NCI-H446 (cell line): ENCODE measurements around the gene SEM1.
"Not testable (repeated sequence)": the region's sequence is repeated elsewhere in the genome, so short reads cannot be mapped to it uniquely, and the experiment has no call there.

Source experiments
- DNase-seq, 2 experiments: peaks; one replicate each; lab custom pipeline; 2025; lab: John Stamatoyannopoulos, UW

Gene SEM1

DNA sequence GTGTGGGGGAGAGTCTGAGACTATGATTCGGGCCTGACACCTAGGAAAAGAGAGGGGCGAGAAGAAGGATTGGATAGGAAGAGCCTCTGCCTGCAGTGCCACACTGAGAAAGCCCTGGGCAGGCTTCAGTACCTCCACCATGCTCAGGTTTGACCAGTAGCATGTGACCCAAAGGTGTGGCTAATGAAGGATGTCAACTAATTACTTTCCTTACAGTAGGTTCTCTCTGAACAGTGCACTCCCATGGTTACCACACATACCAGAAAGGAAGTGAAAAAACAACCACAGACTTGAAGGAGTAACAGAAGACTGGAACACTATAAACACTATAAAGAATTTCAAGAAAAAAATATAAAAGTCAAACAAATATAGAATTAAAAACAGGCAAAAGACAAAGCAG is 46.2 kb downstream of the SEM1 start:
- no peak for DNase-seq

DNA sequence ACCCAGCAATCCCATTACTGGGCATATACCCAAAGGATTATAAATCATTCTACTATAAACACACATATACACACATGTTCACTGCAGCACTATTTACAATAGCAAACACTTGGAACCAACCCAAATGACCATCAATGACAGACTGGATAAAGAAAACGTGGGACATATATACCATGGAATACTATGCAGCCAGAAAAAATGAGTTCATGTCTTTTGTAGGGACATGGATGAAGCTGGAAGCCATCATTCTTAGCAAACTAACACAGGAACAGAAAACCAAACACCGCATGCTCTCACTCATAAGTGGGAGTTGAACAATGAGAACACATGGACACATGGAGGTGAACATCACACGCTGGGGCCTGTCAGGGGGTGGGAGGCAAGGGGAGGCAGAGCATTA is 47.5 kb downstream of the SEM1 start:
- DNase-seq, result not testable (repeated sequence)

DNA sequence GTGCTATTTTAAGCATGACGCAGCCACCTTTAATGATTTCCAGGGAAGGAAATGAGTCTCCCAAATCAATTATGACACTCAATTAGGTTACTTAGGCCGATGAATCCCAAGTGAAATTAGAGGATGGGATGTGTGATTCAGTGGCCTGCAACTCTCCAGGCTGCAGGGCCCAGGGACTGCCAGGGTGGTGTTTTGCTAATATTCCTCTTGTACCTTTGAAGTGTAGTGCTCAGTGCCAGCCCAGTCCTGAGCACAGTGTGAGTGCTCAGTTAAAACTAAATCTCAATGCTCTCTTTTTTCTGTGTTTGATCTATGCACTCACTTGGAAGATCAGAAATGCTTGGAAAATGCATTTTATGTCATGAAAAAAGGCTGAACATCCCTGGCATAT is 51.6 kb downstream of the SEM1 start:
- no peak for DNase-seq

DNA sequence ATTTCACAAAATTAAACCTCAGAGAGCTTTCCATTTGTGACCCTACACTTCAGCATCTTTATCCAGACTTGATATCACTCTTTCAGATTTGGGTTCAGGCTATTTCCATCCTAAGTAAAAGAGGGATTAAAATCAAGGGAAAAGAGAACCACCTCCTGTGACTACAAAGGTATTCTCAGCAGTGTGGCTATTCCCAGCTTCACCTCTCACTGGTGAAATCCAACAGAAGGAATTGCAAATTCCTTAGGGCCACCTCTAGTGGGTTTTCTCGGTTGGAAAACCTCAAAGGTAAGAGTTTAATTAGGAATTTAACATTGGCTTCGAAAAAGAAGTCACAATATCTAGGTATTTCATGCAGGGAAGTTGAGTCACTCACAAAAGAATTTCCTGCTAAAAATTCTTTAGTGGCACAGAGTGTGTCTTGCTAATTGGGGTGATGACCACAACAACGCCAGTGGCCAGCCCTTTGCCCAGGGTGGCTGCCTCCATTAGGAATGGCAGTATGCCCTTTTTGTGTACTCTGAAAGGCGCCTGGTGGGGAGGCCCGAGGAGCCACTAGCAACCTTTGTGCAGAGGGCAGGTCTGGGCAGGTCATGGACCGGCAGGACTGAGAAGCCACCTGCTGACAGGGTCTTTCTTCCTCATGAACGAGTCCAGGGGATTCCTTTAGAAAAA is 52.2 kb downstream of the SEM1 start:
- no peak for DNase-seq

DNA sequence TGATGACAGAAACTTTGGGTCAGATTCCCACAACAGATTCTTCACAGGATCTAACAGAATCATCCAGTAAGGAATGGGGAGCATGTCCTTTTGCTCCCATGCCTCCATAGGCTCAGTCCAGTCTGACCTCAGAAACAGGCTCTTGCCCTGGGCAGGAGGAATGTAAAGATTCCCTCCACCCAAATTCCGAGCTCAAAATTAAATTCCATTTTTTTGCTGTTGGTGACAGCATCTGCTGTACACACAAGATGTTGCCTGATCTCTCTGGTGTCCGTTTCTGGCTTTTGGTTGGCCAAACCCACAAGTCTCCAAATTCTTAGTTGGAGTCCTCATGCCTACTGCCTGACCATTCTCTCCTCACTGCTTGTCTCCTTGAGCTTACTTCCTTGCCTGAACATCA is 53.7 kb downstream of the SEM1 start:
- no peak for DNase-seq

DNA sequence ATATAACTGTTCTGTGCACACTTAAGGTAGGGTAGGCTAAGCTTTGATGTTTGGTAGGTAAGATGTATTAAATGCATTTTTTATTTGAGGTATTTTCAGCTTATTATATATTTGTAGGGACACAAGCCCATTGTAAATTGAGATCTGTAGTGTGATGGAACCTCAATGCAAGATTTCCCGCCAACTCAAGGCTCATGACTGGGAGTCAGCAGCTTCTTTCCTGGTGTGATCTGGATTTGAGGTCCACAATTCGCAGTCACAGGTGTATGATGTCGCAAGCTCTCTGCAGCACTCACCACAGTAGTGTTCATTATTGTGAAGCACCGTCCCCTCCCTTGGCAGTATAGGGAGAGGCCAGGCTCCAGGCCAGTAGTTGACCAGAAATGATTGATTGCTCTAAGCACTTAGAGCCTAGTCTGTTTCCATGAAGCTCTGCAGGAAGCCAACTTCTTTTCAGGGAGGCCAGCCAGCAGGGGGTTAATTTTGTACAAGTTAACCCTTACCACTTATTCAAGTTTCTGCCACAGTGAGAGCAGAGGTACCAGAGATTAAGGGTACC is 54.9 kb downstream of the SEM1 start:
- DNase-seq, result peak in 1 of 2 experiments; percentile 22

DNA sequence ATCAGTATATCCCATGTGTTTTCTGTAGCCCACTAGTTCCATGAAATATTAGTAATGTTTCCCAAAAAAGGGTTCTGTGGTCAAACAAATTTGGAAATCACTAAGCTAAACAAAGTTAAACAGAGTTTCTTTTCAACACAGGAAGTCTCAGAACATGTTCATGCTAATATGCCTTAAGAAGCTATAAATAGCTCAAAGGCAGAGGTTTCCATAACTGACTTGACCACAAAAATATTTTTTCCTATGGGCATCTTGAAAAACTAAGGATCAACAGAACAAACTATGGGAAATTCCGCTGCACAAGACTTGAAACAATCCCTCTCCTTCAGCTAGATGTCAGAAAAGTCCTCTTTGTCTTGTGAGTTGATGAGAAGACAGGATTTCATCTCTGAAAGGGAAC is 59.7 kb downstream of the SEM1 start:
- no peak for DNase-seq

DNA sequence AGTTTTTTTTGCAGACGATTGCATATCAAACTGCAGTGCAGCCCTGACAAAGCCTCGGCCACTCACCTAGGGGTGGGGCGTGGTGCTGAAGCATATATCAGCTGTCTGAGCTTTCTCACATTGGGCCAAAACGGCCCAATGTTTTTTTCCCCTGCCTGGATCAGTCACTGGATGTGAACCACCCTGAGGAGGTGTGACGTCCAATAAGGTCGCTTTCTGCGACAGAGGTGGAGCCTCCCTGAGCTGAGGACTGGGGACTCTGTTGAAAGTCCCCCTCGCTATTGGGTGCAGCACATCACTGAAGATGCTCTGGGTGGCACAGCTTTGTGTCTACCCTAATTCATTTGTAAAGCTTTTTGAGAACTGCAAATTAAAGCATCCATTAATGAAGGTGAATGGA is 60.9 kb downstream of the SEM1 start:
- no peak for DNase-seq

DNA sequence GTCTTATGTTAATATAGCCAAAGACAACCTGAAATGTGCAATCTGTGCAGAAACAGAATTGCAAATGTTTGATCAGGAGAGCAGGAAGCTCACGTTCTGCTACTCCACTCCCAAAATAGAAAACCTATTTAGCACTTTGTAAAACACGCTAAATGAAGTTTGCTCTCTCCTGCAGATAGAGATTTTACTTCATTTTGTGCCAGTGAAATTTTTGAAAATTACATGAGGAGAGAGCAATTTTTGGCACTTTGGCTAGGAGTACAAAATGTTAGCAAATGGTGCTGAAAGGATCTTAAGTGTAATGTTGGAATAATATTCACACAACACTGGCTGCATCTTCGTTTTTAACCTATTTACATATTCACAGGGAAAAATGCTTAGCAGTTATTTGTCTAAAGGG is 61.9 kb downstream of the SEM1 start:
- no peak for DNase-seq

DNA sequence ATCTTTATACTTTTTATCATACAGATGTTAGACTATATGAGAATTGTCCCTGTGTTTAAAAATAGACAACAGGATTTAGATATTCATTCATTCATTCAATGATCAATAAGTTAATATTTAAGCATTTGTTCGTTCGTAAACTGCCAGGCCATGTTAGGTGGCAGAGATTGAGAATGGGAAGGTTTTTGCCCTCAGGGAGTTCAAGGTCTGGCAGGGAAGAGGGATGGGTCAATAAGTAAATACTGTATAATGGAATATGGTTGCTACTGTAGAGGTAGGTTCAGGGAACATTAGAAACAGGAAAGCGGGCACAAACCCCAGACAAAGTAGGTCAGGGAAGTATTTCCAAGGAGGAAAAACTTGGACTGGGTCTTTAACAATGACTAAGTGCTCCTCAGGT is 64.6 kb downstream of the SEM1 start:
- DNase-seq, result no peak

DNA sequence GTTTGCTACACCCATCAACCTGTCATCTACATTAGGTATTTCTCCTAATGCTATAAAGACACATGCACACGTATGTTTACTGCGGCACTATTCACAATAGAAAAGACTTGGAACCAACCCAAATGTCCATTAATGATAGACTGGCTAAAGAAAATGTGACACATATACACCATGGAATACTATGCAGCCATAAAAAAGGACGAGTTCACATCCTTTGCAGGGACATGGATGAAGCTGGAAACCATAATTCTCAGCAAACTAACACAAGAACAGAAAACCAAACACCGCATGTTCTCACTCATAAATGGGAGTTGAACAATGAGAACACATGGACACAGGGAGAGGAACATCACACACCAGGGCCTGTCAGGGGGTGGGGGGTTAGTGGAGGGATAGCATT is 66.2 kb downstream of the SEM1 start:
- DNase-seq, result not testable (repeated sequence)

DNA sequence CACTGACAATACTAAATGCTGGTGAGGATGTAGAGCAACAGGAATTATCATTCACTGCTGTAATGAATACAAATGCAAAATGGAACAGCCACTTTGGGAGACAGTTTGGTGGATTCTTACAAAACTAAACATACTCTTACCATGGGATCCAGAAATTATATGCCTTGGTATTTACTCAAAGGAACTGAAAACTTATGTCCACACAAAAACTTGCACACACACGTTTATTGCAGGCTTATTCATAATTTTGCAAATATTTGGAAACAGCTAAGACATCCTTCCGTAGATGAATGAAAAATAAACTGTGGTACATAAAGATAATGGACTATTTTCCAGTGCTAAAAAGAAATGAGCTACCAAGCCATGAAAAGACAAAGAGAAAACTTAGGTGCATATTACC is 69.6 kb downstream of the SEM1 start:
- DNase-seq, result no peak
